ENCODE results near the gene APOLD1.

DNA sequence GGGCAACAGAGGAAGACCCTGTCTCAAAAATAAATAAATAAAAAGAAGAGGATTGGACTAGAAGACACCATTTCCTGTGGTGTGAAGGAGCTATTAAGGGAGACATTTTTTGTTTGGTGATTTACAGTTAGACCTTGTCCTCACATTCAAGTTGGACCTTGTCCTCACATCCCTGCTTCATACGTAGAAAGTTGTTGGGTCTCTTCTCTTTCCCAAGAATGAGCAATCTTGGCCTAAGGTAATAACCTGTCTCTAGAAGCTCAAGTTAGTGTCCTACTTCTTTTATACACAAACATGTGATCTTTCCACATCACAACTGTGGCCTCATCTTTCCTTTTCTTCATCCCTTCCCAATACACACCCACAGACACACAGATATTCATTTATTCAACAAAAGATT is 13.0 kb downstream of the APOLD1 start:
- TF ChIP-seq POLR2A (IDR thresholded peaks at IDR 0.05; ENCODE audit: low read length) (no peak), GATA1 (IDR thresholded peaks at IDR 0.05; ENCODE audit: low read depth, low read length) (no peak)
